Peyer's patch (tissue), 4 donors: ENCODE results near the gene HTR4. TPM values are rescaled to one million over a fixed set of nuclear protein-coding genes. Genes with fewer than 3 reads are reported as not detected.

Experiments
- DNase-seq, 3 donors: peaks; one replicate each; pipeline ENCODE4 v3.0.0-alpha.2; 2017 to 2019
- H3K27ac ChIP-seq, 4 donors: fragments of 200-600 bp; sonication (generic); one replicate each; pipeline ENCODE4 v1.5.1; 2016 to 2019
- H3K27me3 ChIP-seq, 2 donors: fragments of 200-600 bp; sonication (generic); one replicate each; pipeline ENCODE4 v1.5.1; 2019
- H3K36me3 ChIP-seq, 3 donors: fragments of 200-600 bp; sonication (generic); one replicate each; pipeline ENCODE4 v1.5.1; 2016 to 2019
- H3K4me1 ChIP-seq, 4 donors: fragments of 200-600 bp; sonication (generic); one replicate each; pipeline ENCODE4 v1.5.1; 2016 to 2019
- H3K4me3 ChIP-seq, 4 donors: fragments of 200-600 bp; sonication (generic); 1 replicate in 3 of 4; 2 replicates in 1 of 4; pipeline ENCODE4 v1.5.1; 2016 to 2019; ENCODE audit warnings: mild to moderate bottlenecking in 1 of 4
- H3K9me3 ChIP-seq, 4 donors: fragments of 200-600 bp; sonication (generic); one replicate each; pipeline ENCODE4 v1.5.1; 2016 to 2019; ENCODE audit warnings: mild to moderate bottlenecking in 1 of 4
- CTCF ChIP-seq, 6 experiments: fragments of 450-650 bp in 4 of 6; fragments of 200-600 bp in 2 of 6; sonication (generic) in 1 of 6; IDR thresholded peaks; one replicate each; pipeline ENCODE4 v1.5.1; 2017 to 2019; ENCODE audit warnings: antibody characterized with exemption in 6 of 6, mild to moderate bottlenecking in 3 of 6, moderate library complexity in 1 of 6
- POLR2A ChIP-seq, 2 donors: fragments of 450-650 bp; IDR thresholded peaks; one replicate each; pipeline ENCODE4 v1.5.1; 2017; ENCODE audit warnings: antibody characterized with exemption in 2 of 2, mild to moderate bottlenecking in 2 of 2, moderate library complexity in 2 of 2
- total RNA-seq, 4 donors: library from RNA; depleted of rRNA; stranded (reverse); fragments of >200 nt; gene quantifications; one replicate each; pipeline ENCODE4 v1.1.0, GENCODE V29; 2016

HTR4 gene
- total RNA-seq, 4 donors from 2014 or later, result 21.5 to 46.6 (median 44.1) TPM

- DNase-seq, result no peak
- Histone ChIP-seq H3K27me3 (no peaks in the 10 kb centered on the region), H3K4me3 (no peak overlapping the region), H3K4me1 (no peaks in the 10 kb centered on the region), H3K9me3 (peaks cover 0 to 4% (median 0%) of the 10 kb centered on the region in 4 donors), H3K27ac (no peak overlapping the region), H3K36me3 (no peaks in the 10 kb centered on the region)
- TF ChIP-seq CTCF (IDR thresholded peaks at IDR 0.05), result no peak
- TF ChIP-seq POLR2A (IDR thresholded peaks at IDR 0.05), result no peak
Observed at GRCh38 chr5:148599187-148599586, 55.1 kb downstream of the HTR4 start.

DNA sequence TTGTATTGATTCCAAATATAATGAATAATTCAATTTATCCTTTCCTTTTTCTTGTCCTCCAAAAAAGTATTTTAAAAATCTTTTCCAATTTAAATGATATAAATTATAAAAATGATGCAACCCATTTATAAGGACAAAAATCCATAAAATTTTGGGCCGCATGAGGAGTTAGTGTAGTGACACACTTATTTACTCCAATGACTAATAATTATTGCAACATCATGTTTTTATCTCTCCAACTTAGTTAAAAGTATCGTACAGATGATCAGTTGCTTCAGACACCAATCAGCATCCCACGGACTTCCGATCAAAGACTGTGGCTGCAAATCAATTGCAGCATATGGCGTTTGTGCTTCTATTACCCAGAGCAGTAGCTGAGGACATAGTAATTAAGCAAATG is 58.6 kb downstream of the HTR4 start:
- no peak for DNase-seq
- Histone ChIP-seq H3K4me3 (no peak overlapping the region), H3K4me1 (no peaks in the 10 kb centered on the region), H3K27ac (no peak overlapping the region), H3K9me3 (peaks cover 0 to 4% (median 0%) of the 10 kb centered on the region in 4 donors), H3K27me3 (no peaks in the 10 kb centered on the region), H3K36me3 (no peaks in the 10 kb centered on the region)
- TF ChIP-seq CTCF (IDR thresholded peaks at IDR 0.05), result no peak
- TF ChIP-seq POLR2A (IDR thresholded peaks at IDR 0.05), result no peak

DNA sequence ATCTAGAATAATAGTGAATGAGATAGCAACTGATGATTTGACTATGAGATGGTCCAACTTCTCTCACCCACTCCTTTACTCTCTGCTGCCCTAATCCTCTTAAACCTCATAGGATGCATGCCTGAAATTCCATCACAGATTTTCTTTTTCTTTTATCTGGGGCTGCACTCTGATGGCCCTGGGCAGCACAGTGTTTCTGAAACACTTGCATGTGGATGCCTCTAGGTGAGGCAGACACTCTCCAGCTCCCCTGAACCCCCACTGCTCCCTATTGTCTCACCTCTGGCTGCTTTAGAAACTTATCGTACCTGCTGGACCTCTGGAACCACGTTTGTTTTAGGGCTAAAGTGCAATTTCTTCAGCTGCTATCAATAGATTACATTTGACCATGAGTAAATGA is 67.5 kb downstream of the HTR4 start:
- no peak for TF ChIP-seq CTCF (IDR thresholded peaks at IDR 0.05)
- TF ChIP-seq POLR2A (IDR thresholded peaks at IDR 0.05), result no peak
- H3K27me3 ChIP-seq, result no peaks in the 10 kb centered on the region
- DNase-seq, result no peak

DNA sequence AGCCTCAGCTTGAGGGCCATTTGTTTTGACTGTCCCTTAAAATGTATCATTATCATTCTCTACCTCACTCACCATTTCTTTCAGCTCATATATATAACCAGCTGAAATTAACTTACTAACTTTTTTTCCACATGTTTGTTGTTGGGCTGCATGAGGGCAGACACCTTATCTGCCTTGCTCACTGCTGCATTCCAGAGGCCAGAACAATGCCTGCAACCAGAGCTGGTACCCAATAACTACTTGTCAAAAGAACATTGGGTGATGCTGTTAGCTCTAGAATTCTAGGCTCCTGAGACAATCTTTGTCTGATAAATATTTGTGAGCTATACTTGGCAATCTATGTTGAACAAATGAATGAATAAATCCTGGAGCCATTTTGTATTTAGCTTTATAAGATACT is 68.3 kb downstream of the HTR4 start:
- H3K27ac ChIP-seq, result no peak overlapping the region
- H3K4me1 ChIP-seq, result no peaks in the 10 kb centered on the region
- H3K27me3 ChIP-seq, result no peaks in the 10 kb centered on the region
- H3K4me3 ChIP-seq, result no peak overlapping the region
- no peak for DNase-seq
- TF ChIP-seq POLR2A (IDR thresholded peaks at IDR 0.05) (no peak), CTCF (IDR thresholded peaks at IDR 0.05) (peak in 1 of 6 experiments; percentile 6)
- H3K36me3 ChIP-seq, result no peaks in the 10 kb centered on the region
- H3K9me3 ChIP-seq, result no peaks in the 10 kb centered on the region

More for the DNA sequence above, 67.5 kb downstream of the HTR4 start:
- no peak overlapping the region for H3K4me3 ChIP-seq
- no peaks in the 10 kb centered on the region for H3K4me1 ChIP-seq
- no peak overlapping the region for H3K27ac ChIP-seq
- no peaks in the 10 kb centered on the region for H3K9me3 ChIP-seq
- no peaks in the 10 kb centered on the region for H3K36me3 ChIP-seq

DNA sequence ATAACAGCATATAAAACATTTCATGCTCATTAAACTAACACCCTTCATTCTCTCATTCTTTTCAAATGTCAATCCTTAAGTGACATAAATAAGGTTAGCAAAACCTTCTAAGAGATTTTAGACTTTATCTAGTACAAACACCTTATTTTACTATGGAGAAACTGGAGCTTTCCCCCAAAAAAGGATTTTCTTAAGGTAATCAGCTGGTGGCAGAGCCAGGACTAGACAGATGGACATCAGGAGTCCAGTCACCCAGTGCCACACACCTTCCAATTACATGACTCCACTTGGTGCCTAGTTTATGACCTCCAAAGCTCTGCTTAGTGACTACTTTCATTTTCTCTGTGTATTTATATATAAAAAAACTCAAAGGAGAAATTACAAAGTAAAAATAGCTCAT is 70.2 kb downstream of the HTR4 start:
- Histone ChIP-seq H3K4me3 (no peak overlapping the region), H3K9me3 (no peaks in the 10 kb centered on the region), H3K27ac (no peak overlapping the region), H3K27me3 (no peaks in the 10 kb centered on the region), H3K4me1 (no peaks in the 10 kb centered on the region), H3K36me3 (no peaks in the 10 kb centered on the region)
- TF ChIP-seq CTCF (IDR thresholded peaks at IDR 0.05) (no peak), POLR2A (IDR thresholded peaks at IDR 0.05) (no peak)
- DNase-seq, result no peak

DNA sequence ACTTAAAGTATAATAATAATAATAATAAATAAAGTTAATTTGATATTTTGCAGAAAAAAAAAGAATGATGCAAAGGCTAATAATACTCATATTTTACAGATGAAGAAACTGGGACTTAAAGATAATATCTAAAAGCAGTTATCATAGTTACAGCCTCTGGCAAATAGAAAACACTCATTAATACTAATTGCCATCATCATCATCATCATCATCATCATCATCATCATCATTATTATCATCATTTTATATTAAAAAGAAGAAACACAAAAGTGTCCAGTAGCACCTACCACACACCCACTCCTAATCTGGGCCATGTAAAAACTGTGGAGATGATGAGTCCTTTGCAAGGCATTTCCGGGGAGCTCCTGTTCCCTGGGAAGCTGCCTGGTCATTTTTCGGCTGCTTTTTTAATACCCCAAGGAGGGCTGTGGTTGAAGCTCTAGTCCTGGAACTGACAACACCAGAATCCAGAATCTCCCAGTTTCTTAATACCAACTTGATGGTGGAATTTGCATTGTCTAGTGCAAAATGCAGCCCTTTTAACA is 70.8 kb downstream of the HTR4 start:
- Histone ChIP-seq H3K4me1 (no peaks in the 10 kb centered on the region), H3K36me3 (no peaks in the 10 kb centered on the region), H3K9me3 (no peaks in the 10 kb centered on the region), H3K27ac (no peak overlapping the region), H3K4me3 (no peak overlapping the region), H3K27me3 (no peaks in the 10 kb centered on the region)
- TF ChIP-seq POLR2A (IDR thresholded peaks at IDR 0.05) (no peak), CTCF (IDR thresholded peaks at IDR 0.05) (no peak)
- DNase-seq, result no peak
